Measurements from ENCODE around the gene IFITM1.

The IFITM1 gene

DNA sequence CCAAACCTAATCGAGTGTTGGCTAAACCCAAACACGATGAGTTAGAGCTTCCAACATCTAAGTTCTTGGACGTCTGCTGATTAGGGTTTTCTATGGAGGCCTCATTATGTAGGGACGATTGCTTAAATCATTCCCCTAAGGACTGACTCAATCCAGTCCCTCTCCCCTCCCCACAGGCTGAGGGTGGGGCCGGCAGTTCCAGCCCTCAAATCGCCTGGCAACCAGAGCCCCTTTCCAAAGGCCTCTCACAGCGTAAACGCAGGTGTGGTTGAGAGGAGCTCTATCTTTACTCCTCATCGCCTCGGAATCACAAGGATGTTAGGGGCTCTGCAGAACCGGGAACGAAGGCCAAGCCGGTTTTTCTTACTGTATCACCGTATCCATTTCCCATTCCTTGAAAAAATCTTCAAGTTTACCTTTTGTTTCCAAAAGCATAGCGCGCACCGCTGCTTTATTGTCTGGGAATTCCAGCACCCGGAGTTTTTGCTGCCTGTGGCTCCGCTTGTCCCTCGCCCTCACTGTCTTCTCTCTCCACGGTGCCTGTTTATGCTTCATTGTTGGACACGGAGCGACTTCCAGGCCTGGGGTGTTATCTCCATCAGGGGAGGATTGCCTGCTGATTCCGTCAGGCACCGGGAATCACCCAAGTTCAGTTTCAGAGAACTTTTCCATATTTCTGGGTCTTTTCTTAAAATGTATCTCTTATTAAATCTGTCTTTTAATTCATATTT, 20.6 kb downstream of the IFITM1 start:
- no peak overlapping the region for H3K4me3 ChIP-seq (ENCODE audit: low read depth, low read length)
- TF ChIP-seq, protein P1, sequence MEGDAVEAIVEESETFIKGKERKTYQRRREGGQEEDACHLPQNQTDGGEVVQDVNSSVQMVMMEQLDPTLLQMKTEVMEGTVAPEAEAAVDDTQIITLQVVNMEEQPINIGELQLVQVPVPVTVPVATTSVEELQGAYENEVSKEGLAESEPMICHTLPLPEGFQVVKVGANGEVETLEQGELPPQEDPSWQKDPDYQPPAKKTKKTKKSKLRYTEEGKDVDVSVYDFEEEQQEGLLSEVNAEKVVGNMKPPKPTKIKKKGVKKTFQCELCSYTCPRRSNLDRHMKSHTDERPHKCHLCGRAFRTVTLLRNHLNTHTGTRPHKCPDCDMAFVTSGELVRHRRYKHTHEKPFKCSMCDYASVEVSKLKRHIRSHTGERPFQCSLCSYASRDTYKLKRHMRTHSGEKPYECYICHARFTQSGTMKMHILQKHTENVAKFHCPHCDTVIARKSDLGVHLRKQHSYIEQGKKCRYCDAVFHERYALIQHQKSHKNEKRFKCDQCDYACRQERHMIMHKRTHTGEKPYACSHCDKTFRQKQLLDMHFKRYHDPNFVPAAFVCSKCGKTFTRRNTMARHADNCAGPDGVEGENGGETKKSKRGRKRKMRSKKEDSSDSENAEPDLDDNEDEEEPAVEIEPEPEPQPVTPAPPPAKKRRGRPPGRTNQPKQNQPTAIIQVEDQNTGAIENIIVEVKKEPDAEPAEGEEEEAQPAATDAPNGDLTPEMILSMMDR (IDR thresholded peaks at IDR 0.05; ENCODE audit: low read depth, low read length, missing control alignments): no peak
- no peak for DNase-seq (ENCODE audit: low read depth)

GRCh38 chr11:335779-336658, 22.2 kb downstream of the IFITM1 start:
- DNase-seq (ENCODE audit: low read depth): no peak
- no peak overlapping the region for H3K4me3 ChIP-seq (ENCODE audit: low read depth, low read length)

GRCh38 chr11:336659-337198, 22.9 kb downstream of the IFITM1 start:
- H3K4me3 ChIP-seq (ENCODE audit: low read depth, low read length): no peak overlapping the region
- TF ChIP-seq, protein P1 (IDR thresholded peaks at IDR 0.05; ENCODE audit: low read depth, low read length, missing control alignments): no peak
- no peak for DNase-seq (ENCODE audit: low read depth)

More at GRCh38 chr11:335779-336658, 22.2 kb downstream of the IFITM1 start:
- TF ChIP-seq, protein P1 (IDR thresholded peaks at IDR 0.05; ENCODE audit: low read depth, low read length, missing control alignments): no peak

- no peak for DNase-seq (ENCODE audit: low read depth)
- TF ChIP-seq, protein P1 (IDR thresholded peaks at IDR 0.05; ENCODE audit: low read depth, low read length, missing control alignments): no peak
- H3K4me3 ChIP-seq (ENCODE audit: low read depth, low read length): no peak overlapping the region
Observed at GRCh38 chr11:337711-338110, 23.9 kb downstream of the IFITM1 start.

DNA sequence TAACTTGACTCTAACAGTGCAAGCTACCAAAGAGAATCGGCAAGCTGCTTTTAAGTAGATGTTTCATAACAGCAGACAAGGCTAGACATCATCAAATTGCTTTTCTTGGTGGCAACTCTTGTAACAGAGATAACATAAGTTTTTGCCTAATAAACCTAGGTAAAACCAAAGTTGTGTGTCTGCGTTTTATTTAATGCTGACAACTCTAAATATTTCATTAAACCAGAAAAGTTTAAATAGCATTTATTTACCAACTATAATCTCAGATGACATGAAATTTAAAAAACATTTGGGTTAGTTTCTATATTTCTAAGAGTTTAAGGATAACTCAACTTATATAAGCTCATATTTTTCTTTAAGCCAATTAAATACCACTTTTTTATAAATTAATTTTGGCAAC, 26.1 kb downstream of the IFITM1 start:
- DNase-seq (ENCODE audit: low read depth): no peak
- TF ChIP-seq, protein P1 (IDR thresholded peaks at IDR 0.05; ENCODE audit: low read depth, low read length, missing control alignments): no peak
- no peak overlapping the region for H3K4me3 ChIP-seq (ENCODE audit: low read depth, low read length)

DNA sequence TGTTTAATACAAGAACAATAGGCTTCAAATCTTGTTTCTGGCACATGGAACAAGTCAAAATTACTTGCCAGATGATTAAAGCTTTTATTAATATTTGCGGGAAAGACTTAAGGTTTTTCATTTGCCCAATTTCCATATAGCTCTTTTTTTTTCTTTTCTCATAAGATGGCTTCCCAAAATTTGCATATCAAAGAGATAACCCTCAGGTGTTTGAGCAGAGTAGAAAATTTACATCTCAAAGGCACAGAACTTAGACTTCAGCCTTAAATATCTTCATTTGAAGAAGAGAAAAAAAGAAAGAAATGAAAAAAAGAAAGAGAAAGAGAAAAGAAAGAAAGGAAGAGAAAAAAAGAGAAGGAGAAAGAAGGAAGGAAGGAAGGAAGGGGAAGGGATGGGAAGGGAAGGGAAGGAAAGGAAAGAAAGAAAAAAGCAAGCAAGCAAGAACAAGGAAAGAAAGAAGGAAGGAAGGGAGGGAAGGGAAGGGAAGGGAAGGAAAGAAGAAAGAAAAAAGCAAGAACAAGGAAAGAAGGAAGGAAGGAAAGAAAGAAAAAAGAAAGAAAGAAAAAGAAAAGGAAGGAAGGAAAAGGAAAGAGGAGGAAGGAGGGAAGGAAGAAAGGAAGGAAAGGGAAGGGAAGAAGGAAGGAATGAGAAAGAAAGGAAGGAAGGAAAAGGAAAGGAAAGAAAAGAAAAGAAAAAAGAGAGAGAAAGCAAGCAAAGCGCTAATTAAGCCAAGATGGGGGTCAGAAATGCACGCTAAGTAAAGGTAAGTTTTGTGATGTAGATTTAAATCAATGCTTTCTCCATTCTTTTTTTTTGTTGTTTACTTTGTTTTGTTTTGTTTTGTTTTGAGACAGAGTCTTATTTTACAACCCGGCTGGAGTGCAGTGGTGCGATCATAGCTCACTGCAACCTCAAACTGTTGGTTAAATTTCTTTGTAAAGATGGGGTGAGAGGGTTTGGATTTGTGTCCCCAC, 27.0 kb downstream of the IFITM1 start:
- H3K4me3 ChIP-seq (ENCODE audit: low read depth, low read length): no peak overlapping the region

More for the DNA sequence above, 27.0 kb downstream of the IFITM1 start:
- TF ChIP-seq, protein P1 (IDR thresholded peaks at IDR 0.05; ENCODE audit: low read depth, low read length, missing control alignments): no peak
- DNase-seq (ENCODE audit: low read depth): no peak
